Measurements from ENCODE around the gene ARHGEF12.

ARHGEF12 gene

GRCh38 chr11:120432056-120433018 lies 96.1 kb downstream of the ARHGEF12 start:
- no peak for DNase-seq

GRCh38 chr11:120441592-120441991 lies 105.4 kb downstream of the ARHGEF12 start:
- no peak for DNase-seq

GRCh38 chr11:120442031-120442430 lies 105.8 kb downstream of the ARHGEF12 start:
- no peak for DNase-seq

- DNase-seq: no peak
Measured at GRCh38 chr11:120446802-120447201, 110.6 kb downstream of the ARHGEF12 start.

GRCh38 chr11:120448240-120448639 lies 112.0 kb downstream of the ARHGEF12 start:
- no peak for DNase-seq

- DNase-seq: no peak
Measured at GRCh38 chr11:120455487-120455886, 119.3 kb downstream of the ARHGEF12 start.

GRCh38 chr11:120457996-120458395 lies 121.8 kb downstream of the ARHGEF12 start:
- DNase-seq: no peak

GRCh38 chr11:120462825-120463224 lies 126.6 kb downstream of the ARHGEF12 start:
- no peak for DNase-seq

GRCh38 chr11:120465921-120466534 lies 129.8 kb downstream of the ARHGEF12 start:
- DNase-seq: no peak

GRCh38 chr11:120467627-120468026 lies 131.4 kb downstream of the ARHGEF12 start:
- DNase-seq: no peak

- no peak for DNase-seq
Measured at GRCh38 chr11:120471131-120471530, 134.9 kb downstream of the ARHGEF12 start.

GRCh38 chr11:120471994-120472393 lies 135.8 kb downstream of the ARHGEF12 start:
- no peak for DNase-seq

- DNase-seq: no peak
Measured at GRCh38 chr11:120473503-120473902, 137.3 kb downstream of the ARHGEF12 start.

GRCh38 chr11:120482149-120482548 lies 145.9 kb downstream of the ARHGEF12 start:
- no peak for DNase-seq

- DNase-seq: no peak
Measured at GRCh38 chr11:120484722-120485121, 148.5 kb downstream of the ARHGEF12 start.

GRCh38 chr11:120486138-120486537 lies 149.9 kb downstream of the ARHGEF12 start:
- DNase-seq: no peak

GRCh38 chr11:120489799-120490198 lies 153.6 kb downstream of the ARHGEF12 start:
- no peak for DNase-seq

- DNase-seq: no peak
Measured at GRCh38 chr11:120492486-120492885, 156.3 kb downstream of the ARHGEF12 start.

- DNase-seq: no peak
Measured at GRCh38 chr11:120494595-120494994, 158.4 kb downstream of the ARHGEF12 start.

- no peak for DNase-seq
Measured at GRCh38 chr11:120499088-120499487, 162.9 kb downstream of the ARHGEF12 start.

- DNase-seq: no peak
Measured at GRCh38 chr11:120499859-120500258, 163.6 kb downstream of the ARHGEF12 start.

GRCh38 chr11:120500414-120501071 lies 164.3 kb downstream of the ARHGEF12 start:
- no peak for DNase-seq

GRCh38 chr11:120501440-120501839 lies 165.2 kb downstream of the ARHGEF12 start:
- no peak for DNase-seq

Measured in CD4-positive, alpha-beta T cell treated with Interleukin-21 for 1 hour (primary cell).